ENCODE data around the gene CASP6.
A peak's percentile ranks its signal among the peaks of the same experiment; 100 is the strongest.

The CASP6 gene

DNA sequence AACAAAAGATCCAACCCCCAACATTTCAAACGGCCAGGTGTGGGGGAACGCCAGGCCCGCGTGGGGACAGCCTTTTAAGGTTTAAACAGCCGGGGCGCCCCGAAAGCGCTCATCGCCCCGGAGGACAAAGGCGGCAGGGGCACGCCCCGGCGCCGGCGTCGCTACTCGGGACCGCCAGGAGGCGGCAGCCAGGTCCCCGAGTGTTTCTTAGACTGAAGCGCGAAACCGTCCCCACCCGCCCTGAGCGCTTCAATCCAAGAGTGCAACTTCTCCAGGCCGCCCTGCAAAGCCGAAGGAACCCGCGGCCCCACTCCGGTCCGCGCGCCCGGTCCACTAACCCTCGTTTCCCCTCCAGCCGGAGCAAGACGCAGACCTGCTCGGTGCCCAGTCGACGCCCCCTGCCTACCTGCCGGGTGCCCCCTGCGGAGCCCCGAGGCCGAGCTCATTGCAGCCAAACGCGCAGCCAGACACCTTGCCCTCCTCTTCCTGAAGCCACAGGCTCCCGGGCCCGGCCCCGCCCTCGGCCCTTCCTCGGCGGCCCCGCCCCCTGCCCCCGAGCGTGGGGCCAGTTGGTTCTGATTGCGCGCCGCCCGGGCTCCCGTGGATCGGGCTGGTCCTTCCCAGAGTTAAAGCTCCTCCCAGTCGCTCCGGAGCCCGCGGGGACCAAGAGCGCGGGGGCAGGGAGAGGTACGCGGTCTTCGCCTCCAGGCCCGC lies at the start of gene CASP6:
CASP6 (minus strand) TSS at position 496 of the 714 bp plus-strand sequence; CDS start at position 446, 50 bp downstream.
- peak within 1 kb of the TSS; percentile 64 for H3K9ac ChIP-seq (ENCODE audit: low read length)
- H3K4me3 ChIP-seq (ENCODE audit: insufficient read depth, low read length, poor library complexity, severe bottlenecking): peak within 1 kb of the TSS; percentile 74
- H3K9me2 ChIP-seq (replicated peaks; ENCODE audit: insufficient read depth, low read length): no peaks in the 10 kb centered on the region
- H3F3A ChIP-seq (ENCODE audit: insufficient read depth): peaks cover 7% of the 10 kb centered on the region; the same call in 1 of the 2 replicates
- no peak for TF ChIP-seq EZH2phosphoT487 (conservative IDR thresholded peaks at IDR 0.05; ENCODE audit: low read length)
- TF ChIP-seq, protein P1, sequence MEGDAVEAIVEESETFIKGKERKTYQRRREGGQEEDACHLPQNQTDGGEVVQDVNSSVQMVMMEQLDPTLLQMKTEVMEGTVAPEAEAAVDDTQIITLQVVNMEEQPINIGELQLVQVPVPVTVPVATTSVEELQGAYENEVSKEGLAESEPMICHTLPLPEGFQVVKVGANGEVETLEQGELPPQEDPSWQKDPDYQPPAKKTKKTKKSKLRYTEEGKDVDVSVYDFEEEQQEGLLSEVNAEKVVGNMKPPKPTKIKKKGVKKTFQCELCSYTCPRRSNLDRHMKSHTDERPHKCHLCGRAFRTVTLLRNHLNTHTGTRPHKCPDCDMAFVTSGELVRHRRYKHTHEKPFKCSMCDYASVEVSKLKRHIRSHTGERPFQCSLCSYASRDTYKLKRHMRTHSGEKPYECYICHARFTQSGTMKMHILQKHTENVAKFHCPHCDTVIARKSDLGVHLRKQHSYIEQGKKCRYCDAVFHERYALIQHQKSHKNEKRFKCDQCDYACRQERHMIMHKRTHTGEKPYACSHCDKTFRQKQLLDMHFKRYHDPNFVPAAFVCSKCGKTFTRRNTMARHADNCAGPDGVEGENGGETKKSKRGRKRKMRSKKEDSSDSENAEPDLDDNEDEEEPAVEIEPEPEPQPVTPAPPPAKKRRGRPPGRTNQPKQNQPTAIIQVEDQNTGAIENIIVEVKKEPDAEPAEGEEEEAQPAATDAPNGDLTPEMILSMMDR (IDR thresholded peaks at IDR 0.05; ENCODE audit: insufficient read depth, low read length, poor library complexity, severe bottlenecking): no peak
- no peaks in the 10 kb centered on the region for H3K36me3 ChIP-seq (ENCODE audit: low read length)
- no peaks in the 10 kb centered on the region for H3K27me3 ChIP-seq (ENCODE audit: low read length)
- no peaks in the 10 kb centered on the region for H3K9me3 ChIP-seq (ENCODE audit: insufficient read depth, low read length)
- H3K4me2 ChIP-seq (ENCODE audit: low read depth, low read length, poor library complexity, severe bottlenecking): peak within 1 kb of the TSS; percentile 66
- no peaks in the 10 kb centered on the region for H4K20me1 ChIP-seq (ENCODE audit: low read depth, low read length)
- no peak within 1 kb of the TSS for H3K27ac ChIP-seq (ENCODE audit: low read depth, low read length)
- H2AFZ ChIP-seq (ENCODE audit: low read depth, low read length, severe bottlenecking): peak within 1 kb of the TSS; percentile 87
- H3K79me2 ChIP-seq (ENCODE audit: insufficient read depth, low read length): no peaks in the 10 kb centered on the region

DNA sequence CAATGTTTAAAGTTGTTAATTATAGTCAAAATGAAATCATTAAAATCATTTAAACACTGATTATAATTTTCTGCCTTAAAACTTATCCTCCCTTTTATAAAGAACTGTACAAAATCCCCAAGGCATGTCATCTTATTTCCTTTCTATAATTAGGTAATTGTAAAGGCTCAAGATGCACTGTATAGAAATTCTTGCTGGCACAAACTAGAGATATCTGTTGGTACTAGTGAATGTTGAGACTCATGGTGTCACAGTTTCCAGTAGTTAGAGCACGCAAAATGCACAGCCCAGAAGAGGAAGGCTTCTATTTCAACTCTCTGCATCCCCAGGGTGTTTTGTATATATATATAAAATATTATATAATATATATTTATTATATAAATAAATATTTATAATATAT lies 49.3 kb upstream of the CASP6 start:
- Histone ChIP-seq H3K9me3 (ENCODE audit: insufficient read depth, low read length) (no peaks in the 10 kb centered on the region), H3K79me2 (ENCODE audit: insufficient read depth, low read length) (no peaks in the 10 kb centered on the region), H3K36me3 (ENCODE audit: low read length) (no peaks in the 10 kb centered on the region), H3K9me2 (replicated peaks; ENCODE audit: insufficient read depth, low read length) (no peaks in the 10 kb centered on the region), H3F3A (ENCODE audit: insufficient read depth) (no peaks in the 10 kb centered on the region; the same call in 1 of the 2 replicates), H4K20me1 (ENCODE audit: low read depth, low read length) (no peaks in the 10 kb centered on the region), H2AFZ (ENCODE audit: low read depth, low read length, severe bottlenecking) (no peak overlapping the region), H3K27ac (ENCODE audit: low read depth, low read length) (no peak overlapping the region), H3K27me3 (ENCODE audit: low read length) (no peaks in the 10 kb centered on the region), H3K9ac (ENCODE audit: low read length) (no peak overlapping the region), H3K4me3 (ENCODE audit: insufficient read depth, low read length, poor library complexity, severe bottlenecking) (no peak overlapping the region), H3K4me2 (ENCODE audit: low read depth, low read length, poor library complexity, severe bottlenecking) (no peak overlapping the region)
- TF ChIP-seq, protein P1 (IDR thresholded peaks at IDR 0.05; ENCODE audit: insufficient read depth, low read length, poor library complexity, severe bottlenecking): no peak

DNA sequence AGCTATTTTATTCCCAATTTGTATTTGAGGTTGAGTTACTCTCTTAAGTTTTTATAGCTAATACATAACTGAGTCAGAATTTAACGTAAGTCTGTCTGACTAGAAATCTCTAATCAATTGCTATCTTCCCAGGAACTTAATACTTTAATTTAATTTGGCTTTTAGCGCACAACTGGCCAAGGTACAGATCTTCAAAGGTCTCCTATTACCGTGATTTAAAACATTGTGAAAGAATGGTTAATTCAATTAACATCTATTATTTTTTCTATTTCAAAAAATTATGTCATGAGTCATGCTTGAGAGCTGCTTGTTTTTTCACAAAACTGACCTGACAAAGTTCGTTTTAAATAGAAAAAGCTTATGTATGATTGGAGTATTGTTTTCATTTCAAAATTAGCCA lies 48.6 kb upstream of the CASP6 start:
- H3K27ac ChIP-seq (ENCODE audit: low read depth, low read length): no peak overlapping the region
- TF ChIP-seq EZH2phosphoT487 (conservative IDR thresholded peaks at IDR 0.05; ENCODE audit: low read length): no peak
- TF ChIP-seq, protein P1 (IDR thresholded peaks at IDR 0.05; ENCODE audit: insufficient read depth, low read length, poor library complexity, severe bottlenecking): no peak
- H3F3A ChIP-seq (ENCODE audit: insufficient read depth): no peaks in the 10 kb centered on the region; the same call in 1 of the 2 replicates
- no peak overlapping the region for H3K4me2 ChIP-seq (ENCODE audit: low read depth, low read length, poor library complexity, severe bottlenecking)
- no peaks in the 10 kb centered on the region for H3K9me3 ChIP-seq (ENCODE audit: insufficient read depth, low read length)
- H3K79me2 ChIP-seq (ENCODE audit: insufficient read depth, low read length): no peaks in the 10 kb centered on the region
- H3K27me3 ChIP-seq (ENCODE audit: low read length): no peaks in the 10 kb centered on the region
- H4K20me1 ChIP-seq (ENCODE audit: low read depth, low read length): no peaks in the 10 kb centered on the region
- no peaks in the 10 kb centered on the region for H3K36me3 ChIP-seq (ENCODE audit: low read length)
- no peak overlapping the region for H3K4me3 ChIP-seq (ENCODE audit: insufficient read depth, low read length, poor library complexity, severe bottlenecking)
- no peaks in the 10 kb centered on the region for H3K9me2 ChIP-seq (replicated peaks; ENCODE audit: insufficient read depth, low read length)
- no peak overlapping the region for H2AFZ ChIP-seq (ENCODE audit: low read depth, low read length, severe bottlenecking)
- H3K9ac ChIP-seq (ENCODE audit: low read length): no peak overlapping the region
